Colonic mucosa (tissue), 4 donors: ENCODE results near the gene POLR3H. TPM values are rescaled to one million over a fixed set of nuclear protein-coding genes. Genes with fewer than 3 reads are reported as not detected.

ENCODE experiments used
- DNase-seq: peaks from one replicate; pipeline ENCODE4 v3.0.0-alpha.2; 2020
- H3K27ac ChIP-seq: fragments of 200-600 bp; one replicate; pipeline ENCODE4 v1.8.0; 2021
- H3K27me3 ChIP-seq: fragments of 200-600 bp; one replicate; pipeline ENCODE4 v1.8.0; 2021
- H3K36me3 ChIP-seq: fragments of 200-600 bp; one replicate; pipeline ENCODE4 v1.8.0; 2021
- H3K4me1 ChIP-seq: fragments of 200-600 bp; one replicate; pipeline ENCODE4 v1.8.0; 2021; ENCODE audit warnings: mild to moderate bottlenecking
- H3K4me3 ChIP-seq: fragments of 200-600 bp; one replicate; pipeline ENCODE4 v1.8.0; 2021
- H3K9ac ChIP-seq, 2 donors: one replicate each; pipeline ENCODE4 v1.7.0; 2013; ENCODE audit warnings: control low read depth in 2 of 2, low read depth in 2 of 2, low read length in 2 of 2
- H3K9me3 ChIP-seq: fragments of 200-600 bp; one replicate; pipeline ENCODE4 v1.8.0; 2021
- CTCF ChIP-seq: fragments of 200-600 bp; IDR thresholded peaks from one replicate; pipeline ENCODE4 v1.8.0; 2022; ENCODE audit warnings: antibody characterized with exemption, mild to moderate bottlenecking
- intact Hi-C: fragments of 100-400 bp; cut with DNase I; formaldehyde crosslinking; loops from one replicate; pipeline ENCODE4 v1.14.1; 2022
- total RNA-seq, 2 donors: library from RNA; stranded (reverse); fragmentation: NEBNext Ultra II Directional in 1 of 2; extraction: Animal tissue kit (Norgen Biotek cat#: 25700) in 1 of 2; gene quantifications; one replicate each; pipeline ENCODE4 v1.2.1, GENCODE V29; 2021
- donor health status: healthy.
- donor health status: DM: no; HTN: no; CAD: no.
- donor health status: DM: no; HTN: no; CAD: no.

Gene POLR3H
- total RNA-seq, 2 donors from 2014 or later, result 9.2 to 20.0 TPM

GRCh38 chr22:41512421-41513194 lies 31.7 kb downstream of the POLR3H start:
- intact Hi-C loops, result no loop called here

GRCh38 chr22:41511521-41511968 lies 32.7 kb downstream of the POLR3H start:
- no peak for DNase-seq
- no peak overlapping the region for H3K27ac ChIP-seq
- intact Hi-C loops, result no loop called here

More at GRCh38 chr22:41512421-41513194, 31.7 kb downstream of the POLR3H start:
- Histone ChIP-seq H3K27me3 (no peaks in the 10 kb centered on the region), H3K27ac (no peak overlapping the region), H3K4me3 (no peak overlapping the region), H3K9me3 (no peaks in the 10 kb centered on the region), H3K4me1 (no peaks in the 10 kb centered on the region), H3K9ac (no peak overlapping the region), H3K36me3 (peaks cover 18% of the 10 kb centered on the region)
- TF ChIP-seq CTCF, result no peak
- DNase-seq, result no peak

GRCh38 chr22:41508770-41509170 lies 35.5 kb downstream of the POLR3H start:
- no peak for DNase-seq
- no peak overlapping the region for H3K9ac ChIP-seq
- H3K4me1 ChIP-seq, result no peaks in the 10 kb centered on the region
- no peaks in the 10 kb centered on the region for H3K27me3 ChIP-seq
- H3K27ac ChIP-seq, result no peak overlapping the region
- no peaks in the 10 kb centered on the region for H3K9me3 ChIP-seq
- no peak for TF ChIP-seq CTCF
- peaks cover 16% of the 10 kb centered on the region for H3K36me3 ChIP-seq
- intact Hi-C loops, result no loop called here
- no peak overlapping the region for H3K4me3 ChIP-seq

More at GRCh38 chr22:41511521-41511968, 32.7 kb downstream of the POLR3H start:
- Histone ChIP-seq H3K4me3 (no peak overlapping the region), H3K27me3 (no peaks in the 10 kb centered on the region), H3K9me3 (no peaks in the 10 kb centered on the region), H3K4me1 (no peaks in the 10 kb centered on the region), H3K9ac (no peak overlapping the region), H3K36me3 (peaks cover 23% of the 10 kb centered on the region)
- no peak for TF ChIP-seq CTCF

- no peak for TF ChIP-seq CTCF
- Histone ChIP-seq H3K27ac (no peak overlapping the region), H3K27me3 (no peaks in the 10 kb centered on the region), H3K9ac (no peak overlapping the region), H3K9me3 (no peaks in the 10 kb centered on the region), H3K36me3 (peaks cover 16% of the 10 kb centered on the region), H3K4me3 (no peak overlapping the region), H3K4me1 (no peaks in the 10 kb centered on the region)
- DNase-seq, result no peak
- intact Hi-C loops, result no loop called here
Observed at GRCh38 chr22:41507330-41508063, 36.8 kb downstream of the POLR3H start.

- Histone ChIP-seq H3K27me3 (no peaks in the 10 kb centered on the region), H3K36me3 (peaks cover 16% of the 10 kb centered on the region), H3K9ac (no peak overlapping the region), H3K27ac (no peak overlapping the region), H3K4me3 (no peak overlapping the region), H3K4me1 (no peaks in the 10 kb centered on the region), H3K9me3 (no peaks in the 10 kb centered on the region)
- intact Hi-C loops, result no loop called here
- no peak for DNase-seq
- TF ChIP-seq CTCF, result no peak
Observed at GRCh38 chr22:41505511-41506220, 38.6 kb downstream of the POLR3H start.
